Activated CD8-positive, alpha-beta memory T cell treated with anti-CD3 and anti-CD28 coated beads for 4 hours (primary cell): ENCODE data around the gene SLC6A7.
A peak's percentile ranks its signal among the peaks of the same experiment; 100 is the strongest.
"Not testable (repeated sequence)": the region's sequence is repeated elsewhere in the genome, so short reads cannot be mapped to it uniquely, and the experiment has no call there.

Experiments
- DNase-seq, 2 donors: peaks; one replicate each; pipeline ENCODE4 v3.0.0-alpha.2; 2020; ENCODE audit warnings: low read depth in 2 of 2

Gene SLC6A7

DNA sequence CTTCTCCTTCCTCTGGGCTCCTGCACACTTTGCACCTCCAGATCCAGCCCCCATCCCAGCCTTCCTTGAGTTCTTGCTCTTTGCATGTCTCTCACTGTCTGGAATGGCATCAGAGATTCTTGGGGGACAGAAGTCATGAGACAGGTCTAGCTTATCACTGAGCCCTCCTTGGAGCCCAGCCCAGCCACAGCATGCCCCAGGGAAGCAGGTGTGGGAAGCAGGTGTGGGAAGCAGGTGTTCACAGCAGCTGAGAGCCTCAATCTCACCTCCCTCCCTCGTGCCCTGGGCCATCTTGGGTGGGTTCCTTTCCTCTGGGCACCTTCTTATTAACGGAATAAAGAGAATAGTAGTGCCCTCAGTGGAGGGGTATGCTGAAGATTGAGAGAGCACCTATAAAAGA, 27.2 kb downstream of the SLC6A7 start:
- DNase-seq = no peak

DNA sequence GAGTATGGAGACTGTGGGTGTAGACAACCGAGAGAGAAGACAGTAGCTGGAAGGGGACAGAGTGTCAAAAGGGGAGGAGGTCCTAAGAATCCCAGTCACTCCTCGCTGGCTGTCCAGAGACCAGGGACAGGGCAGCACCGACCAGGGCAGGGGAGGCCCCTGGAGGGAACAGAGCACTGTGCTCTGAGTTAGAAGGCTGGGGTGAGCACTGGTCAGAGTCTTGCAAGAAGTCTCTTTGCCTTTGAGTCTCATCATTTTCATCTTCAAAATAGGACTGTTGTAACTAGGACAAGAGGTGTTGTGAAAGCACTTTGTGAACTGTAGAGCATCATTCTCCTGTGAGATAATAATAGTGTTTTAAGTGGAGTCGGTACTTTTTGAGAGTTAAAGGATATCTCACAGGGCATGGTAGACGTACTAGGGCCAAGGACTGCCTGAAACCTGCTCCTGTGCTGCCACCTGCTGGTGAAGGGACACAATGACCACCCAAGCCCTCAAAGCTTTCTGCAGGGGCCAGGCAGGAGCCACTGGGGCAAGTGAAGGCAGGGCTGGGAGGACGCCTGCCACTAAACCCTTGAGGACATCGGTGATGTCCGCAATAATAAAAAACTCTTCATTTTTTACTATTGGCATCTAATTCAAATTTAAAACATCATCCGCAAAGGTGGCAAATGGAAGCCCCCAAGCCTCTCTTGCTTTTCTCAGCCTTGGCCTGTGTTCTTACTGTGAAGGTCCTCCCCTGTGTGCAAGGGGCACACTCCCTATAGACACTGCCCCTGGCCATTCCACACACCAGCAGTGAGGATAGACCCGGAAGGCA, 28.2 kb downstream of the SLC6A7 start:
- peak; percentile 58 to 62 for DNase-seq

DNA sequence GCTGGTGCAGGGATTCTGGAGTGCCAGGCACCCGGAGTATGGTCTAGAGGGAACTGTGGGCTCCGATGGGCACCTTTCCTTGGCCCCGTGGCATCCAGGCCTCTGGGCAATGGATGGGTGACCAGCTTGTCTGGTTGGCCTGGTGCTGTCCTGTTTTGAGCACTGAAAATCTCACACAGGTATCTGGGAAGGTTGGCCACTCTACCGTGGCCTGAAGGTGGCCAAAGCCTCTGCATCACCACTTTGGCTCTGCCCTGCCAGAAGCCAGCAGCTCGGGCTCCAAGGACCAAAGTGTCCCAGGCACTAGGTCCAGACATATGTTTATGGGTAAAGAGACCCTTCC, 28.8 kb downstream of the SLC6A7 start:
- DNase-seq = no peak

DNA sequence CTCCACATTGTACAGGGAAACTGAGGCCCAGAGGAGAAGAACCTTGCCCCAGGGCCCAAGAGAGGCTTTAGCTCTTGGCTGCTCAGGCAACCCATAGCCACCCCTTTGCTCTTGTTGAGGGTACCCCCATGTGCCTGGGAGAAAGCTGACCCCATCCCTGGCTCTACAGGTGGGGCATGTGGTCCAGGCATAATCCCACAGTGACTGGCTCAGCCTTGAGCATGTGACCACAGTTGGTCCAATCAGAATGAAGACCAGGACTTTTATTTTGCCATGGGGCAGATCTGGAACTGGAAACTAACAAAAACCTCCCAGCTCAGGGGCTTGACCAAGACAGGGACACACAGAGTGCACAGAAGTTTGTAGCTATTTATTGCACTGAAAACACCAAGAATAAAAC, 29.3 kb downstream of the SLC6A7 start:
- DNase-seq = no peak

DNA sequence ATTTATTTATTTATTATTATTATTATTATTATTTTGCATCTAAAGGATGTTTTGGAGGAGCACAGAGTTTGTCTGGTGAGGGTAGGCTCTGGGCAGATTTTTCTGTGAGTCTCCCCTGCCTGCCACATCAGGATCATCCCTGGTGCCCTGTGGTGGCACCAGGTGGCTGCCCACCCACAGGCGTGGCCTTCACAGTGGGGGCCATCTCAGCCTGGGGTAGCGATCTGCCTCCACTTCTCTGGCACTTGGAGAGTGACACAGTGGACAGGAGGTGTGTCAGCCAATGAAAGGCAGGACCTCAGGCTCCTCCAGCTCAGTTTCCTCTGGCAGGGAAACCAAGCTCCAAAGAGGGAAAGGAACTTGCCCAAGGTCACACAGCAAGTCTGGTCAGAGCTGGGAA, 30.0 kb downstream of the SLC6A7 start:
- no peak for DNase-seq

DNA sequence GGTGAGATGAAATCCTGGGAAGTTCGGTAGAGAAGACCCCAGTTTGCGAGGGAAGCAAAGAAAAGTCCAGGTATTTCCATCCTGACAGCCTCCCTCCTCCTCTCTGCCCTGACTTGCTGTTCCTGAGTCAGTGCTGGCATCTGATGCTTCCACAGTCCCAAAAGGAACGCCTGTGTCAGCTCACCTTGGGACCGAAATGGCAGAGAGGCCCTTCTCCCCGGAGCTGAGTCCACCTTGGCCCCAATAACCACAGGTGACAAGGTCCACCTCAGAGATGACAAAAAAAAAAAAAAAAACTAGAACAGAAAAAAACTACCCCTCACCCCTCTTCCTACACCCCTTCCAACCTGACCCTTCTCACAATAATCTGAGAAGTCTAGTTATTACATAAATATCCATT, 31.6 kb downstream of the SLC6A7 start:
- DNase-seq = no peak

DNA sequence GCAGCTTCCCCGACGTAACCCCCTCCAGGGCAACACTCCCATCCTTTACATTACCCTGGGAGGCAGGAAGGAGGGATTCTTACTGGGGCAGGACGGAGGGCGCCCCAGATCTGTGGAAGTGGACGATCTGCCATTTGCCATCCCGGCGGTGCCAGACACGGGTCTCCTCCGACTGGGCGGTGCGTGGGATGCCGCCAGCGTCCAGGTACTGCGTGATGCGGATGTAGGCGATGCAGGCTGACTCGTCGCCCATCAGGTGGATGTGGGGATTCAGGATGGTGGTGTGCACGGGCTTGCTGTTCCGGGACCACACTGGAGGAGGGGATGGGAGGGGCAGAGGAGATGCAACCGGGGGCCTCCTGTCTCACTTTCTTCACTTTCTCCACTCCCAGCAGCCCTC, 33.0 kb downstream of the SLC6A7 start:
- no peak for DNase-seq

DNA sequence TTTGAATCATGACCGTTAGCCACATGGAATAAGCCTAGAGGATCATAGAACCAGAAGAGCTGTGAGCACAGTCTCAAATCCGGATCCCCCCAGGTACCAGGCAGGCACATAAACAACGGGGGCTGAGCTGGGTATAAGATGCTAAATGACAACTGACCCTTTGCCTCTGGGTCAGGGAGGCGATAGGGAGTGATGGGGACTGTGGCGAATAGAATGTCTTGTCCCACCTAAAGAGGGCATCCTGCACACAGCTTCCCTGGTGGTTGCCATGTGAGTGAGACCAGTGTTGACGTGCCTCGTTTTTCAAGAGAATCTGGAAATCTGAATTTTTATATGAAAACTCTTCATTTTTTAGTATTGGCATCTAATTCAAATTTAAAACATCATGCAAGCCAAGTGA, 33.6 kb downstream of the SLC6A7 start:
- DNase-seq = no peak

DNA sequence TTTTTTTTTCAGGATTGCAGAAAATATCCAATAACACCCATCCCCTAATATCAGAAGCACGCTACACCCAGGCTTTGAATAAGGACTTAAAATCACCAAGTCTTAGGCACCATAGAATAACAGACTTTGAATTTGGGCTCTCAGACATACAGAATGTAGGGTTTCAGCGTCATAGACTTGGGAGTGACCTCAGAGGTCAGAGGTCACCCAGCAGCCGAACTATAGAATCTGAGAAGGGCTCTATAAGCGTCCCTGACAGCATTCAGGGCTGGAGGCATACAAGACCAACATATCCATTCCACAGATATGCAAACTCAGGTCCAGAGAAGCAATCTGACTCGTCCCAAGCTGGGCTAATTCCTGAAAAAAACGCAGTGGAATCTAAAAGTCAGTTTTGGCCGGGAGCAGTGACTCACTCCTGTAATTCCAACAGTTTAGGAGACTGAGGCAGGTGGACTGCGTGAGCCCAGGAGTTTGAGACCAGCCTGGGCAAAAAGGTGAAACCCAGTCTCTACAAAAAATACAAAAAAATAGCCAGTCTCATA, 34.7 kb downstream of the SLC6A7 start:
- DNase-seq = no peak

DNA sequence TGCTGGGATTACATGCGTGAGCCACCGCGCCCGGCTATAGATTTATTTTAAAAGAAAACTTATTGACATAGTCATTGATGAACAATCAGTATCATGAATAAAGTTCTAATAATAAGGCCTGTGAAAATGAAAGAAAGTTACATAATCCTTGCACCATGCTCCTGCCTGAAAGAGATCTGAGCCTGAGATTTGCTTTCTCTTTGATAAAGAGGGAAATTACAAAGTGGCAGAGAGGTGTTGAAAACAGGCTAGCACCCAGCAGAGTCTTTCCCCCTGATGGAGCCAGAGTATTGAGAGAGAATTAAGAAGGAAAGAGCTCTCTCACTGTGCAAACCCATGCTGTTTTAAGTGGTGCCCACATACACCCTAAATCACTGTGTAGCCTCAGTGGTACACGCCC, 37.2 kb downstream of the SLC6A7 start:
- DNase-seq = no peak

DNA sequence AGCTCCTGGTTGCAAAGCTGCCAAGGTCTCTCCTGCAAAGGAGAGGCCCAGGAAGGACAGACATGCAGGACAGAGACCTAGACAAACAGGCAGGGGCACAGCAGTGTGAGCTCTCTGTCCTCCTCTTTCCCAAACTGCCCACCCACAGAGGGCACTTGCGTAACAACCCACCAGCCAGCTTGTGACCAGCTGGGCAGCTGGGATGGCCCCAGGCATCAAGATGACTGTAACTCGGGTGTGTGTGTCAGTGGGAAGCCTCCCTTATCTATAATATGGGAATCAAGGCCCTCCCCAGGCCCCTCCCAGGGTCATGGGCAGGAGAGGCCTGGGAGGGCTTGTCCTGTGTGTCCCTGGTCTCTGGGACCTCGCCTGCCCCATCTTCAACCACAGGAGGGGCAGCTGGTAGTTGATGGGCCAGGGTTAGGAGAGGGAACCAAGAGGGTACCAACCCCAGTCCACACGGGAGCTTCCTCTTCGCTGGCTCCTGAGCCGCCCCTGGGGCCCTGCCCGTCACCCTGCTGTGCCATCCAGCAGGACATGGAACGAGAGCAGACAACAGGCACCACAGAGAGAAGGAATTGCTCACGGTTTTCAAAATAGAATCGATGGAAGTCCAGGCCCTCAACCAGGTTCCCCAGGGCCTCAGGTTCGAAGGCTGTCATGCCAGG, 37.9 kb downstream of the SLC6A7 start:
- no peak for DNase-seq

DNA sequence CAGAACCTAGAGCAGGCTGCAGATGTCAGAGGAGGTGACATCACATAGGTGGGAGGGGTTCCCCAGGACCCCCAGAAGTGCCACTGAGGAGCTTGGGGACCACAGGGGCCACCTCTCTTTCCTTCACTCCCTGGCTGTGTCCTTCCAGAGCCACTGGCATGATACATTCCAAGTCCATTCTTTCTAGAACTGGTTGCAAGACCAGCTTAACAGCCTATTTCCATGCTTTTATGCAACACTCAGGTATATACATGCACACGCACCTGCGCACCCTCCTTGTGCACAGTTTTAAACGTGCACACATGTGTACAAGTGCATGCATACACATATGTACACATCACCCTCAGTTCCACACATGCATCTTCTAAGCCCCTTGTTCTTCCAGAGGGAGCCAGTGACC, 39.7 kb downstream of the SLC6A7 start:
- no peak for DNase-seq

DNA sequence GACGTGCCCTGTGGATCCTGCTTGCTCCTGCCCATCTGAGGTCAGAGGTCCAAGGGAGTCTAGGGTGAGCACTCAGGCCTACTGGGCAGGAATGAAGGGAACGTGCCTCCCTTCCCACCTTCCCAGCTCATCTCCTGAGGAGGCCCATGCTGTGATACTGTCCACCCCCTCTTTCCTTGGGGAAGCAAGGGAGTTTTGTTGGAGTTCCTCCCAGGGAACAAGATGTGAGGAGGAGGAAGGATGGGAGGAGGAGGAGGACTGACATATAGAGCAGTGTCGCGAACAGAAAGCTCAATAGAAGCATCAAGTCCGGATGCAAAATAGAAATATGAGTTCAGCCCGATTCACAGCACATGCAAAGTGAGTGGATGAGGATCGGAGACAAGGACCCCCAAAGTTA, 41.0 kb downstream of the SLC6A7 start:
- DNase-seq = no peak

DNA sequence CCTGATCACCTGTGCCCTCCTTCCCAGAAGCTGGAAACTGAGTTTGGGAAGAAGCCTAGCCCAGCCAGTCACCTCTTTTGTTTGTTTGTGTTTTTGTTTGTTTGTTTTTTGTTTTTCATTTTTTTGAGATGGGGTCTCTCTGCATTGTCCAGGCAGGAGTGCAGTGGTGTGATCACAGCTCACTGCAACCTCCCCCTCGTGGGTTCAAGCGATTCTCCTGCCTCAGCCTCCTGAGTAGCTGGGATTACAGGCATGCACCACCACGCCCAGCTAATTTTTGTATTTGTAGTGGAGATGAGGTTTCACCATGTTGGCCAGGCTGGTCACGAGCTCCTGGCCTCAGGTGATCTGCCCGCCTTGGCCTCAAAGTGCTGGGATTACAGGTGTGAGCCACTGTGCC, 43.8 kb downstream of the SLC6A7 start:
- DNase-seq = not testable (repeated sequence)

DNA sequence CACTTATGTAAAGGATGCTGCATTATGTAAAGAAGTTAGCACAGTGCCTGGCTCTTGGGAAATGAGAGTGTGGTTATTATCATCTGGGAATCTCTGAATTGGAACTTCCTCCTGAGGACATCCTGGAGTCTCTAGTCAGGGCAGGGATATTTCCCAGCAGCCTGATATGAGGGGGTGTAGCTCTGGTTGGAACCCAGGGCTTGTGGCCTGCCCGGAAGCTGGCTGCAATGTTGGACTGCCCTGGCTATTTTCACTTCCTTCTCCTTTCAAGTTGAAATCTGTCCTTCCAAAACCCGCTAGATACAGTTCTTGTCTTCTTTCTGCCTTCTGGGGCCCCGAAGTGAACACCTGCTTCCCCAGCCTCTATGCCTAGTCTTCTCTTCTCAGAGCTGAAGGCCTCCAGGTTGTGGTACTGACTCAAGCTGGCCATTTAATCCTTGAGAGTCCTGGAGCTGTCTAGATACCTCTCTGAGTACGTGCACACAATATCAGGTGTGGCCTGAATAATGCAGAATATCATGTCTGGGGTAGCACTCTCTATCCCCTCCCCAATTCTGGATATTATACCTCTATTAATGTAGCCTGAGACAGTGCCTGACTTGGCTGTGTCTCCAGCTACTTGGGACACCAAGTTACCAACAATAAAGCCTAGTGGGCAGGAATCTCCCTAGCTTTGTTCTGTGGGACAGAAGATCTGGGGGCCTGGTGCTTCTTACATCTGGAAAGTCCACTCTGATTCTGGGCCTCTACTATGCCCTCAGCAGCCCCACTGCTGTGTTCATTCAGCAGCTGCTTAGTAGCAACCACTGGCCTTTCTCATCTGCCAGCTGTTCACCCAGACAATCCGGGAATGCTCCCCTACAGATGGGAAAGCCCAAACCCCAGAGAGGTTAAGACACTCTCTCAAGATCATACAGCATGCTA, 45.0 kb downstream of the SLC6A7 start:
- no peak for DNase-seq

DNA sequence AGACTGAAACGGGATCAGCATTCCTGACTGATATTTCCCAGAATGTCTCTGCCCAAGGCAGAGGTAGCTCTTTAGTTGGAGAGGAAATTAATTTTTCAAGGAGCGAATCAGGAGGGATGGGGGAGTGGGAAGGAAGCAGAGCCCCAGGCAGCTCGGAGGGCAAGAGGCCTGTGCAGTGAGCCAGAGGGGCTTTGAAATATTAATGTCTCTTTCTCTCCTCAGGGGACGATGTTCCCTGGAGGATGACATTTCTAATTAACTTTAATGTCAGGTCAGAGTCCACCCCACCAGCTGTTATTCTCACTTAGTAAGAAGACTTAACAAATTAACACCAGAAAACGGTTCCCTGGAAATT, 45.6 kb downstream of the SLC6A7 start:
- DNase-seq = no peak

DNA sequence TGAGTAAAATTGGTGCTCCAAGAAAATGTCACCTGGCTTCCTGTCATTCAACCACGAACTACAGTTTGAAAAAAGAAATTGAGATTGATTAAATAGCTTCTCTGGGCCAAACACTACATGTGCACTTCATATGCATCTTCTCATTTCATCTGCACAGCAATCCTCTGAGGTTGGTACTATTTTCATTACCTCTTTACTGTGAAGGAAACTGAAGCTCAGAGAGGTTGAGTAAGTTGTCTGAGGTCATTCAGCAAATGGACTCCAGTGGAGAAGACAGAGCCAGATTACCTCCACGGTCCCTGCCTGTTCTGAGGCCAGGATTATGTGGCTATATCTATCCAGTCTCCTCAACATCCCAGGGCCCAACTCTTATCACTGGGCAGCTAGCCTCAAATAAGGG, 46.5 kb downstream of the SLC6A7 start:
- no peak for DNase-seq

DNA sequence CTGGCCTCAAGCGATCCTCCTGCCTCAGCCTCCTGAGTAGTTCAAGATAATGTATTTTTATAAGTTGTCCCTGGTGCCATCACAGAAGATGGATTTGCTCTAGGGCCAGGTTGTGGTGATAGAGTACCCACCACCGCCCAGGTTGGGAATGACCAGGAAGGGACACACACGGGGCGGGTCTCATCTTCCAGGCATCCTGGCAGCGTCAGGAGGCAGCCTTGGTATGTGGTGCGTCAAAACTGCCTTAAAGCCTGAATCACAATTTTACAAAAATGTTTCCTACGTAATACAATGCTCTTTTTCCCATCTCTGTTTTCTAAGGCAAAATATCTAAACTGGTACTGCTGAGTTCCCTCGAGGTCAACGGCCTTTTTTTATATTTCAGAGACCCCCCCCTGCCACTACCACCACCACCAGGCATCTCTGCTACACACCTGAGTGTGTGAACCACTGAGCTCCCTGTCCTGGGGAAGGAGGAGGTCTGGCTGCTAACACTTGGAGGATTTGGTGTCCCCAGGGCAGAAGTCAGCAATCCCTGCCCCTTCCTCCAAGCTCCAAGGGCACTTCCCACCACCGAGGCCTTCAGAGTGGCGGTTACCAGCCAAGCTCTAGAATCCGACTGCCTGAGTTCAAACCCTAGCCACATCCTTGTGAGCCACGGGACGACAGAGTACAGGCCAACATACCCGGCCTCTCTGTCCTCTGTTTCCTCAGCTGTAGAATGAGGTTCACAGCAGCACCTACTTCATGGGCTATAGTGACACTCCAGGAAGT, 47.3 kb downstream of the SLC6A7 start:
- no peak for DNase-seq

DNA sequence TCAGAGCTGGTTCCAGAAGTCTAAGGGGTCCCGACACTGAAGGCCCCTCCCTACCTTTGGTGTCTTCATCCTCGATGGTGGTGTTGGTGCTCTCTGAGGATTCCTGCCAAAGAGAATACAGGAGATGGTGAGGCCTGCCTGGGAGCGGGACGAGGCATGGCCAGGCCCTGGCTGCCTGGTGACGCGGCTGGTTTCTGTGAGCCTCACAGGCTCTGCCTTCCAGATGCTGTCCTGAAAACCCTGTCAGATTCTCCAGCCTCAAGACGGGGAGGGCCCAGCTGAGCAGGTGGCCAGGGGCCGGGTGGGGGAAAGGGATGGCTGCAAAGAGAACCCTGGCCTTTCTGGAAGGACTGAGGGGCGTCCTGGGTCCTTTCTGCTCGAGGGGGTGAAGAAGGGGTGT, 48.8 kb downstream of the SLC6A7 start:
- no peak for DNase-seq

DNA sequence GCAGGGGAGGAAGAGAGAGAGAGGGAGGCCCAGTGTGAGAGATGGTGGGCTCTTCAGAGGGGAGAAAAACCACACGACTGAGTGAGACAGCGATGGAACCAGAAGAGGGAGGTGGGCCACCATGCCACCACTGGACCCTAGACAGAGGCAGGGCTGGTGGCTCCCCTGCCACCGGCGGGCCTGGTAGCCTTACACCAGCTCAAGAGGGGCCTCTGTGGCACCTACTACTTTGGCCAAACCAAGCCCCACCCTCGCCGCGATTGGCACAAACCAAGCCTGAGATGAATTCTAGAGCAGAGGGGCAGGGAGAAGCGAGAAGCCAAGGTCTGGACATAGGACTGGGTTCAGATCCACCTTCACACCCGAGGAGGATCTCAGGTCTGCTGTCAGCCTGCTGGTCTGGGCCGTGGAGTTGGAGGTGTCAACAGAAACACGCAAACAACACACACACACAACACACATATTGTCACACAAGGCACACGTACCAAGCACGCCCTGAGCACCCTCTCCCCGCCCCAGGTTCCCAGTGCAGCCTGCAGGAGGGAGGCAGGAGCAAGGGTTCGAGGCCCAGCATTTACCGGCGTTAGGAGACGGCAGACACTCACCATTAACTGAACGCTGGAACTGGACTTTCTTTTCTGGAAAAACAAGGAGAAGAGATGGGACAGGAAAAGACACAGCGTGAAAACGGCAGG, 49.4 kb downstream of the SLC6A7 start:
- DNase-seq = no peak

DNA sequence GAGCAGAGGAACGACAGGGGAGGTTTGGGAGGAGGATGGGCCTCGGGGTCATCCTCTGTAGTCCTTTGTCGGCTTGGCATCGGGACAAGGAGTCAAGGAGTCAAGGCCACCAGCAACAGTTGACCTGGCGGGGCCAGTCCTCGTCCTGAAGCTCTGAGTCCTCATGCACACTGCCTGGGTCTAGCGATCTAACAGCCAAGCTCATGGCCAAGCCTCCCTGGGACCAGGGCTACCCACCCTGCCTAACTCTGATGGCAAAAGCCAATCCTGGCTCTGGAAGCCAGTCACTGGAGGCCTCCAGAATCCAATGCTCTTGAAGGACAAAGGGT, 49.9 kb downstream of the SLC6A7 start:
- no peak for DNase-seq
